HG03432 (cell line): ENCODE measurements around the gene WWC1.

Experiments
- ATAC-seq: cut with Tn5 transposase; IDR thresholded peaks from one replicate; pipeline ENCODE4 v1.9.1; 2021; ENCODE audit warnings: mild to moderate bottlenecking, moderate library complexity; ENCODE audit not compliant: unreplicated experiment

WWC1 gene

DNA sequence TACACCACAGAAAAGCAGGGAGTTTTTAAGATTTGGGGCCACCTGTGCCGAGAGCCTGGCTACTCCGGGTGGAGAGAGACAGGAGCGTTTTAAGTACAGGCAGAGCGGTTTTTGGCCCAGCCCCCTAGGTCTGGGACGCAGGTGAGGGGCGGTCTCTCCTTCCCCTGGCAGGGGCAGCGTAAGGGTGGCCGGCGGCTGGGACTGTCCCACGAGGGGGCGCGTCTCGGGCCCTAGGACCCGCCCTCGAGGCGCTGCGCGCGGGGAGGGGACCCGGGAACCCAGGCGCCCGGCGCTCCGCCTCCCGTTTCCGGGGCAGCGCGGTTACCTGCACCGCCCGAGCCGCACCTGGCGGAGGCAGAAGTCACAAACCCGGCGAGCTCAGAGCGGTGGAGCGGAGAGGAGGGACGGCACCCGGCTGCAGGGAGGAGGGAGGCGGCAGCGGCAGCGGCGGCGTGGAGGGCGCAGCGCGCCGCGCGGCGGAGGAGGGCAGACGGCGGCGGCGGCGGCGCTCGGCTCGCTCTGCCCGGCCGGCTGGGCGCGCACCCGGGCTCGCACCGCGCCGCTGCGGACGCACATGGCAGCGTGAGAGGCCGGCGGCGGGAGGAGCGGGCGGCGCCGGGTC is at the start of gene WWC1:
Gene WWC1, plus strand, starts transcription at position 304 of the 622 bp plus-strand sequence. CDS start 508 bp downstream, outside the sequence.
- ATAC-seq, result peak; percentile 78

DNA sequence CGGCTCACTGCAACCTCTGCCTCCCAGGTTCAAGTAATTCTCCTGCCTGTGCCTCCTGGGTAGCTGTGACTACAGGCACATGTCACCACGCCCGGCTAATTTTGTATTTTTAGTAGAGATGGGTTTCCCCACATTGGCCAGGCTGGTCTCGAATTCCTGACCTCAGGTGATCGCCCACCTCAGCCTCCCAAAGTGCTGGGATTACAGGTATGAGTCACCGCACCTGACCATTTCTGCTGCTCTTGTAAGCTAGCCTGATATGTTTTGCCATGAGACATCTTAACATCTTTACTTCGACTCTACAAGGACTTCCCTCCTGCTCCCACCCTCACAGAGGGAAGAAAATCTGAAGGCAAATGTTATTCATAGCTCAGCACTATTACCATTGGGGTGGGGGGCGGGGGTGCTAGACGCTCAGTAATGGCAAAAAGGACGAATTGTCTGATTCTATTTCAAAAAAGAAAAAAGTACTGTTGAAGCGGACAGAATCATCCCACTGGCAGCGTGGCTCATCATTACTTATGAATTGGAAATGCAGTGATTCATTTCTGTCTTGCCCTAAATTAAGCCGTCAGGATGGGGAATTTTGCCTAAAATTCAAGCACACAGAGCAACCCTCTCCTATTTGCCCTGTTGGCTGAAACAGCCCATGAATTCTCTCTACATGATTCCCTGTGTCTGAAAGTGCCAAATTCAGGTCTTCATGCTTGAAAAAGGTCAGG is 46.4 kb upstream of the WWC1 start:
- ATAC-seq, result no peak

- ATAC-seq, result no peak
Observed at GRCh38 chr5:168249923-168250322, 41.5 kb upstream of the WWC1 start.

DNA sequence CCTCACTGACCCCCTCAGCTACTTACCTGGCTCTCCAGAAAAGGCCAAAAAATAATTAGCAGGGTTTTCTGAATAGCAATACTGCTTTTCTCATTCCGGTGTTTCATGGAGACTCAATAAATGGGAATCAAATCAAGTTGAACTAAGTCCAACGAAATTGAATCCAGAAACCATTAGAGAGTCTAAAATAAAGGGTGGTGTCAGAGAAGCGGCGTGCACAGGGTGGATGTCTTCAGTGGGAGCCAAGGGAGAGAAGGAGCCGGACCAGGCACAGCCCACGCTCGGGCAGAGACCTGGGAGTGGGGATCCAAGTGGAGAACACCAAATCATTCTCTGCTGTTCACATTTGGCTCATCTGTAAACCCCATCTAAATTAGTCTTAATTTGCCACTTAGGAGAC is 40.2 kb upstream of the WWC1 start:
- ATAC-seq, result no peak

DNA sequence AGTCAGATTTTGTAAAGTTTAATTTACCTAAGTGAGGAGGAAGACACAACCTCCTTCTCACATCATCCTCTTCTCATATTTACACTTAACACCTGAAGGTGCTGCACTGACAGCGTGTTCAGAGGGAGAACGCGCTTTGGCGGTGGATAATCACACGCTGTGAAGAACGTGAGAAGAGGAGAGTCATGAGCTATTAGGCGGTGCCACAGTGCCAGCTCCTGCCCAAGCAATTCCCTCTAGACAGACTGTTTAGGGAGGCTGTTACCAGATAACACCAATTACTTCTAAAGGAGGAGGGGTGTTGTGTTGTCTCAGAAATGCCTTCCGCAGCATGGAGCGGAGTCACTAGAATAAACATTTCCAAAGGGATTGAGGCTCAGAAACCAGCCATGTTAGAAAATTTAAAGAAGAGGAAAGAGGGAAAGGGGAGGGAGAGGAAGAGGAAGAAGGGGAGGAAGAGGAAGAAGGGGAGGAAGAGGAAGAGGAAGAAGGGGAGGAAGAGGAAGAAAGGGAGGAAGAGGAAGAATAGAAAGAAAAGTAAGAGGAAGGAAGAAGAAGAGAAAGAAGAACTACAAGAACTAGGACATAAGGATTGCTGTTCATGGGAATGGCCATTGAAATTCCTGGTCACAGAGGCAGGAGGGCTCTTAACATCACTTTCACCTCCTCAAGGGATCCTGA is 37.3 kb upstream of the WWC1 start:
- no peak for ATAC-seq

DNA sequence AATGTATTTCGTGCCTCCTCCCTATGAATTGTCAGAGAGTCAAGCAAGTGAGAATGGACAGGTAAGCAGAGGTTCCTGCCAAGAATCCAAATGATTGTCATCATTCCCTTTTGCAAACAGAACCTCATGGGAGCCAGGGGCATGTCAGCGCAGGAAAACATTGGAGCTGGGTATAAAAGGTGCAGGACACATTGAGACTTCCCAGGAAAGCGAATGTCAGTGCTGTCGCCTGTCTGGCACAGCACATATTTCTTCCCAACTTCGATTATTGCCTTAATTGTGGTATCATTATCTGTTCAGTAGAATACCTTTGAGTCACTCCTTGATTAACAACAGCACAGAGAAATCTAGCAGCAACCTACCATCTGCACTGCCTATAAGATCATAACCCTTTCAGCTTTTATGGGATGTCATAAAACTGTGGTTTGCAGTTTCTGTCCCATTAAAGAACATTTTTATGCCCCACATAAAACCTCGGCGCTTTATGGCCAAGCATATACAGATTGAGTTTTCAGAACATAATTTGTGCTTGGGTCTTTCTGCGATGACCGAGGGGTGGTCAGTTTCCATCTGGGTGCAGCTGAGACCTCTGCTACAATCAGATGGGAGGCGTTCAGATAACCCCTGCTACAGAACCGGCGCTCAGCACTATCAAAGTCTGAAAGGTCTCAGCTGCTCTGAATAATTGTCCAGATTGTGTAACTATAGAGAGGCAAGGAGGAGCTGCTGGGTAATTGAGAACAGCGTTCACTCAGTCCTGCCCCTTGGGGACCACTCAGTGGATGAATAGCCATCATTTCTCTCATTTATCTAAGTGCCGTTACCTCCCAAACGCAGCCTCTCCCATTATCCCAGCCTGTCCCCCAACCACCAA is 30.9 kb upstream of the WWC1 start:
- ATAC-seq, result no peak

- ATAC-seq, result no peak
Observed at GRCh38 chr5:168261227-168261571, 30.2 kb upstream of the WWC1 start.

DNA sequence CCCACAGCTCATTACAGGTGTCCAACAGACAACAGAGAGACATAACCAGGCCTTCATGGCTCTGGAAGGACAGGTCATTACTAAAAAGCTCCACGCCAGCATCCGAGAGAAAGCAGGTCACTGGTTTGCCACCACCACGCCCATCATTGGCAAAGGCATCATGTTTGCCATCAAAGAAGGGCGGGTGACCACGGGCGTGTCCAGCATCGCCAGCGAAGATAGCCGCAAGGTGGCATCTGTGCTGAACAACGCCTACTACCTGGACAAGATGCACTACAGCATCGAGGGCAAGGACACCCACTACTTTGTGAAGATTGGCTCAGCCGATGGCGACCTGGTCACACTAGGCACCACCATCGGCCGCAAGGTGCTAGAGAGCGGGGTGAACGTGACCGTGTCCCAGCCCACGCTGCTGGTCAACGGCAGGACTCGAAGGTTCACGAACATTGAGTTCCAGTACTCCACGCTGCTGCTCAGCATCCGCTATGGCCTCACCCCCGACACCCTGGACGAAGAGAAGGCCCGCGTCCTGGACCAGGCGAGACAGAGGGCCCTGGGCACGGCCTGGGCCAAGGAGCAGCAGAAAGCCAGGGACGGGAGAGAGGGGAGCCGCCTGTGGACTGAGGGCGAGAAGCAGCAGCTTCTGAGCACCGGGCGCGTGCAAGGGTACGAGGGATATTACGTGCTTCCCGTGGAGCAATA is 29.3 kb upstream of the WWC1 start:
- no peak for ATAC-seq

DNA sequence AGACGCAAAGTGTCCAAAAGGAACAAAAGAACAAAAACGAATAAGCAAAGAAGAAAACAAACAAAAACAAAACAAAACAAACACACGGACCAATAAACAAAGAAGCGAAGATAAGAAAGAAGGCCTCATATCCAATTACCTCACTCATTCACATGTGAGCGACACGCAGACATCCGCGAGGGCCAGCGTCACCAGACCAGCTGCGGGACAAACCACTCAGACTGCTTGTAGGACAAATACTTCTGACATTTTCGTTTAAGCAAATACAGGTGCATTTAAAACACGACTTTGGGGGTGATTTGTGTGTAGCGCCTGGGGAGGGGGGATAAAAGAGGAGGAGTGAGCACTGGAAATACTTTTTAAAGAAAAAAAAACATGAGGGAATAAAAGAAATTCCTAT is 28.3 kb upstream of the WWC1 start:
- ATAC-seq, result no peak

- ATAC-seq, result no peak
Observed at GRCh38 chr5:168266016-168266415, 25.4 kb upstream of the WWC1 start.

DNA sequence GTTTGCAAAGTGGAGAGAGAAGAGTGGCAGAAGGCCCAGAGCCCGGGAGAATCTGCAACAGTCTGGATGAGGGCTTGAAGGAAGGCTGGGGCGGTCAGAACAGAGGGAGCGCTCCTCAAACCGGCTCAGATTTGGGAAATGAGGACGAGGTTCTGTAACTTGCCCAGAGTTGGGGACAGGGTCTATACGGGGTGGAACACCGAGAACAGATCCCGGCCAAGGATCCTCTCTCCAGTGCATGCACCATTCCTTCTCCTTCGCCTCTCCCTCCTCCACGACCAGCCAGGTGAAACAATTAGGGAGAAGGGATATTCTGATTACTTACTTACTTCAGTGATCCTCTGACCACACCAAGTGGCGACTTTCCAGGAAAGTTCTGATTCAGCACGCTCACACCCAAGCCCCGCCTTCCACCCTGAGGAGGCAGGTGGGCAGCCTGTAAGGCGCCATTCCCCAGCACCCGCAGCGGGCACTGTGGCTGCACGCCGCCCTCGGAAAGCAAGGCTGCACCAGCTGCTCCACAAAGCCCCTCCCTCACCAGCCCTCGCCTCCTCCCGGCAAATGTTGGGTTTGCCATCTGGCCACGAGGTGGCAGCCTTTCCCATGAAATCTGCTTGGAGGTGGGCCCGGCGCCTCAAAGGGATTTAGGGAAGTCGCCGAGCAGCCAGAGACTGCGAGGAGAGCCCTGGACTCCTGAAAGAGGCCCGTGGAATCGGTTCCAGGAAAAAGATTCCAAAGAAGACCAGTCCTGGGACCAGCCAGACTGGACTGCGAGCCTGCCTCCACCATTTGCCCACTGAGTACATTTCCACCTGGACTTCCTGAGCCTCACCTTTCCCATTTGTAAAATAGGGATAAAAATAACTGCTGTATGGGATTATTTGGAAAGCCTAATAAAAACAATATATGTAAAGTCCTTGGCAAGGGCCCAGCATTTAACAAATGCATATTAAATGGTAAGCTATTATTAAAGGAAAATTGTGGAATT is 22.2 kb upstream of the WWC1 start:
- ATAC-seq, result peak; percentile 93

DNA sequence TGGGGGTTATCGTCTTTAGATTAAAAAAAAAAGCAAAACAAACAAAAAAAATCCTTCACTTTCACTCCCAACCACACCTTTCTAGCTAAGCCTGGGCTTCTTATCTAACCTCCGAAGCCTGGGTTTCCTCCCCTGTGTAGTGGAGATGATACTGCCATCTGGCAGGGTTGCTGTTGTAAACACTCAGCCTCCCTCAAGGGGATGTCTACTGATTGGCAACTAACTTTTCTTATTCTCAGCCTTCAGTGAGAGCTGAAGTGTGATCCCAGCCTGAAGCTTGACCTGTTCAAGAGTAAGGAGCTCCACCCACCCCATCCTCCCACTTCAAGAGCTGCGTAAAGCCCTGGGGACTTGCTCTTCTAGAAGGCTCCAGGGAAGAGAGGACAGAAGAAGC is 21.5 kb upstream of the WWC1 start:
- no peak for ATAC-seq

DNA sequence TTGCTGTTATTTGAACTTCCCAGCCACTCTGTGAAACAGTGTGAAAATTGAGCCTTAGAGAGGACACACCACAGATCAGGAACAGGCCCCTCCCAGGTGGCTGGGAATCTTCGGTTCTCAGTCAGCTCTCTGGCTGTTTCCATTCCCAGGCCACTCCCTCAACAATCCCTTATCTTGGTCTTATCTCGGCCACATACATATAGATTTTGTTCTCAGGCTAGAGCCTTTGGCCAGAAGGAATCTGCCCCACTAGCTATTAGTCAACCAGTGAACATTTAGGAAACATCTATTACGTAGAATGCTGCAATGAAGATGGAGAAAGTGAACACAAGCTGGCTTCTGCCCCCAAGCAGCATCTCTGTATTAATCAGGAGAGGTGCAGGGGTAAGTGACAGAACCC is 21.0 kb upstream of the WWC1 start:
- ATAC-seq, result no peak

DNA sequence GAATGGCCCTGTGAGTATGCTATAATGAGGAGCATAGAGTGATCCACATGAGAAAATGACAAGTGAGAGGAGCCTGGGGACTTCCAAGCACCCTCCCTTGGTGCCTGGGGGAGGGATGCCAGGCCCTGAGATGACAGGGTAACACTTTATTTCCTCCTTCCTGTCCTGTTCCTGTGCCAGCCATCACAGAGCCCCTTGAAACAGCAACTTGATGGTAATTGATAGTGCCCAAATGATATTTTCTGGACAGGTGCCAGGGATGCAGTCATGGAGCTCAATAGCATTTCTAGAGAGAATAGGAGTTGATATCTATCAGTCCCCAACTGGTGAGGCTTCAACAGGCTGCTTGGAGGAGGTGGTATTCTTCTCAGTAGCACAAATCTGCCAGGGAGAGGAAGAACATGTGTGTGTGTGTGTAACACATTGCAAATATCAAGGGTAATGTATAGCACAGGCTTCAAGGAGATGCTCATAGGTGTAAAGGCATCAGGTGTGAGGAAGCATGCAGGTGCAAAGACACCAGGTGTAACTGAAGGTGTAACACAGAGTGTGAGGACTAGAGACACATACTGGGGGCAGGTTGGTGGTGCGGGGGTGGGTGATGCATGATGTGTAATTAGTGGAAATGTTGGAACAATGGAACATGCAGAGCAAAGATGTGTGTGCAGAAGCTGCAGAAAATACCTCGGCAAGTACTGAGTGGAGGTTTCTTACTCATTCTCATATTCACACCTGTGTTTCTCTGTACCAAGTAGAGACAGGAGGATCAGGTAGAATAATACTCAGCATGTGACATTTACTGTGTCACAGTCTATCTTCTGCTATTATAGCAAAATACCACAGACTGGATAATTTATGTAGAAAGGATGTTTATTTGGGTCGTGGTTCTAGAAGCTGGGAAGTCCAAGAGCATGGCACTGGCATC is 18.1 kb upstream of the WWC1 start:
- ATAC-seq, result no peak

- ATAC-seq, result no peak
Observed at GRCh38 chr5:168274406-168274805, 17.0 kb upstream of the WWC1 start.

GRCh38 chr5:168275940-168276339 is 15.5 kb upstream of the WWC1 start:
- no peak for ATAC-seq

GRCh38 chr5:168282120-168282519 is 9.3 kb upstream of the WWC1 start:
- ATAC-seq, result no peak

GRCh38 chr5:168284809-168285208 is 6.6 kb upstream of the WWC1 start:
- no peak for ATAC-seq
